ENCODE results near the gene ERBB3.
"Not testable (repeated sequence)": the region's sequence is repeated elsewhere in the genome, so short reads cannot be mapped to it uniquely, and the experiment has no call there.

The ERBB3 gene

DNA sequence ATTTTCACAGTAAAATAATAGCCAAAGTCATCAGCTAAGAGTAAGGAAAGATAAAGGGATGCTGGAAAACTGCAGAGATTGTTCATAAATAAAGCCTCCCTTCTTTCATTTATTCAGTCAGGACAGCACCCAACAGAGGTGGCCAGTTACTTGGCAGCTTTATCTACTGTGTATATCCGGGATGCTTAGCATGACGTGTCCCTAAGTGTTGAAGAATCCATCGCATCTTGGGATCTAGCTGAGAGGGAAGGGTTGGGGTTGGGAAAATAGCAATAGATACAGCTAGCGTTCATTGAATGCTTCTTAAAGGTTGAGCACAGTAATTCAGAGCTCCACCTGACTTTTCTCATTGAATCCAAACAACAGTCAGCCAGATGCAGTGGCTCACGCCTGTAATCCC is 5.6 kb upstream of the ERBB3 start:
- H3K79me2 ChIP-seq (ENCODE audit: low read length): no peaks in the 10 kb centered on the region
- H4K20me1 ChIP-seq (ENCODE audit: insufficient read depth, low read length): no peaks in the 10 kb centered on the region
- H3K36me3 ChIP-seq (replicated peaks; ENCODE audit: insufficient read depth, low read length): no peaks in the 10 kb centered on the region
- no peak overlapping the region for H3K27ac ChIP-seq (ENCODE audit: low read length)
- no peaks in the 10 kb centered on the region for H3K4me1 ChIP-seq (ENCODE audit: low read length)
- no peaks in the 10 kb centered on the region for H3K9me2 ChIP-seq (replicated peaks; ENCODE audit: insufficient read depth, low read length)
- no peaks in the 10 kb centered on the region for H3K9me3 ChIP-seq (replicated peaks; ENCODE audit: insufficient read depth, low read length)
- no peak overlapping the region for H3K4me3 ChIP-seq (ENCODE audit: low read length)
- no peak overlapping the region for H2AFZ ChIP-seq (ENCODE audit: low read length)
- no peak for DNase-seq
- H3K9ac ChIP-seq (ENCODE audit: low read length): no peak overlapping the region
- TF ChIP-seq EZH2 (optimal IDR thresholded peaks at IDR 0.05; ENCODE audit: low read depth, low read length): no peak
- no peak for TF ChIP-seq EZH2phosphoT487 (IDR thresholded peaks at IDR 0.05; ENCODE audit: low read length)
- TF ChIP-seq, protein P1, sequence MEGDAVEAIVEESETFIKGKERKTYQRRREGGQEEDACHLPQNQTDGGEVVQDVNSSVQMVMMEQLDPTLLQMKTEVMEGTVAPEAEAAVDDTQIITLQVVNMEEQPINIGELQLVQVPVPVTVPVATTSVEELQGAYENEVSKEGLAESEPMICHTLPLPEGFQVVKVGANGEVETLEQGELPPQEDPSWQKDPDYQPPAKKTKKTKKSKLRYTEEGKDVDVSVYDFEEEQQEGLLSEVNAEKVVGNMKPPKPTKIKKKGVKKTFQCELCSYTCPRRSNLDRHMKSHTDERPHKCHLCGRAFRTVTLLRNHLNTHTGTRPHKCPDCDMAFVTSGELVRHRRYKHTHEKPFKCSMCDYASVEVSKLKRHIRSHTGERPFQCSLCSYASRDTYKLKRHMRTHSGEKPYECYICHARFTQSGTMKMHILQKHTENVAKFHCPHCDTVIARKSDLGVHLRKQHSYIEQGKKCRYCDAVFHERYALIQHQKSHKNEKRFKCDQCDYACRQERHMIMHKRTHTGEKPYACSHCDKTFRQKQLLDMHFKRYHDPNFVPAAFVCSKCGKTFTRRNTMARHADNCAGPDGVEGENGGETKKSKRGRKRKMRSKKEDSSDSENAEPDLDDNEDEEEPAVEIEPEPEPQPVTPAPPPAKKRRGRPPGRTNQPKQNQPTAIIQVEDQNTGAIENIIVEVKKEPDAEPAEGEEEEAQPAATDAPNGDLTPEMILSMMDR (IDR thresholded peaks at IDR 0.05; ENCODE audit: low read length): no peak
- peaks cover 8% of the 10 kb centered on the region for H3F3A ChIP-seq (ENCODE audit: insufficient read depth, low read length)
- H3K4me2 ChIP-seq (ENCODE audit: low read depth, low read length): no peak overlapping the region
- no peaks in the 10 kb centered on the region for H3K27me3 ChIP-seq (replicated peaks; ENCODE audit: insufficient read depth, low read length)

DNA sequence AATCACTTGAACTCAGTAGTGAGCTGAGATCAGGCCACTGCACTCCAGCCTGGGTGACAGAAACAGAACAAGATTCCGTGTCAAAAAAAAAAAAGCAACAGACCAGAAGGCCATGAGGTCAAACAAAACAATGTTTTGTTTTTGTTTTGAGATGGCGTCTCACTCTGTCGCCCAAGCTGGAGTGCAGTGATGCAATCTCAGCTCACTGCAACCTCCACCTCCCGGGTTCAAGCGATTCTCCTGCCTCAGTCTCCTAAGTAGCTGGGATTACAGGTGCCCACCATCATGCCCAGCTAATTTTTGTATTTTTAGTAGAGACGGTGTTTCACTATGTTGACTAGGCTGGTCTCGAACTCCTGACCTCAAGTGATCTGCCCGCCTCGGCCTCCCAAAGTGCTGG is 2.0 kb upstream of the ERBB3 start:
- not testable (repeated sequence) for H3K4me1 ChIP-seq (ENCODE audit: low read length); H3K27ac ChIP-seq (ENCODE audit: low read length); H3K4me2 ChIP-seq (ENCODE audit: low read depth, low read length); H3F3A ChIP-seq (ENCODE audit: insufficient read depth, low read length); H2AFZ ChIP-seq (ENCODE audit: low read length); H3K36me3 ChIP-seq (replicated peaks; ENCODE audit: insufficient read depth, low read length); H3K4me3 ChIP-seq (ENCODE audit: low read length); H3K9me2 ChIP-seq (replicated peaks; ENCODE audit: insufficient read depth, low read length); H3K9me3 ChIP-seq (replicated peaks; ENCODE audit: insufficient read depth, low read length); DNase-seq; H3K79me2 ChIP-seq (ENCODE audit: low read length); H4K20me1 ChIP-seq (ENCODE audit: insufficient read depth, low read length); H3K9ac ChIP-seq (ENCODE audit: low read length)
- H3K27me3 ChIP-seq (replicated peaks; ENCODE audit: insufficient read depth, low read length): peaks cover 23% of the 10 kb centered on the region

DNA sequence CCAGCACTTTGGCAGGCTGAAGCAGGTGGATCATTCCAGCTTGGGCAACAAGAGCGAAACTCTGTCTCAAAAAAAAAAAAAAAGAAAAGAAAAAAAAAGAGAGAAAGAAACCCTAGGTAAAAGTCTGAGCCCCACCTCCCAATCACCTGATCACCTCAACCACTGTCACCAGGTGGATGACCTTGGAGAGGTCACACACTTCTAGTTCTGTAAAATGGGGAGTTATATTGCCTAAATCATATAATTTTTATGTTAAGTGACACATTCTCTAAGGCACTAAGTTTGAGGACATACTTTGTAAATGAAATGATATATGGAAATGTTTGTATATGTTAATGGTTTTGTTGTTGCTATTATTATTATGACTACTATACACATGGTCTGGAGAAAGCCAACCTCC is 1.5 kb upstream of the ERBB3 start:
- no peak overlapping the region for H3K9ac ChIP-seq (ENCODE audit: low read length)
- H3K36me3 ChIP-seq (replicated peaks; ENCODE audit: insufficient read depth, low read length): no peaks in the 10 kb centered on the region
- H3K9me2 ChIP-seq (replicated peaks; ENCODE audit: insufficient read depth, low read length): no peaks in the 10 kb centered on the region
- H3K4me1 ChIP-seq (ENCODE audit: low read length): no peaks in the 10 kb centered on the region
- H3K4me2 ChIP-seq (ENCODE audit: low read depth, low read length): peak overlapping the region; percentile 91; the same call in 1 of the 2 replicates
- no peak overlapping the region for H3K4me3 ChIP-seq (ENCODE audit: low read length)
- H3K9me3 ChIP-seq (replicated peaks; ENCODE audit: insufficient read depth, low read length): no peaks in the 10 kb centered on the region
- H3F3A ChIP-seq (ENCODE audit: insufficient read depth, low read length): peaks cover 8% of the 10 kb centered on the region
- H3K27me3 ChIP-seq (replicated peaks; ENCODE audit: insufficient read depth, low read length): peaks cover 28% of the 10 kb centered on the region
- TF ChIP-seq EZH2phosphoT487 (IDR thresholded peaks at IDR 0.05; ENCODE audit: low read length) (no peak), EZH2 (optimal IDR thresholded peaks at IDR 0.05; ENCODE audit: low read depth, low read length) (no peak)
- TF ChIP-seq, protein P1 (IDR thresholded peaks at IDR 0.05; ENCODE audit: low read length): no peak
- H3K79me2 ChIP-seq (ENCODE audit: low read length): no peaks in the 10 kb centered on the region
- DNase-seq: no peak
- no peak overlapping the region for H2AFZ ChIP-seq (ENCODE audit: low read length)
- H3K27ac ChIP-seq (ENCODE audit: low read length): no peak overlapping the region
- H4K20me1 ChIP-seq (ENCODE audit: insufficient read depth, low read length): no peaks in the 10 kb centered on the region

DNA sequence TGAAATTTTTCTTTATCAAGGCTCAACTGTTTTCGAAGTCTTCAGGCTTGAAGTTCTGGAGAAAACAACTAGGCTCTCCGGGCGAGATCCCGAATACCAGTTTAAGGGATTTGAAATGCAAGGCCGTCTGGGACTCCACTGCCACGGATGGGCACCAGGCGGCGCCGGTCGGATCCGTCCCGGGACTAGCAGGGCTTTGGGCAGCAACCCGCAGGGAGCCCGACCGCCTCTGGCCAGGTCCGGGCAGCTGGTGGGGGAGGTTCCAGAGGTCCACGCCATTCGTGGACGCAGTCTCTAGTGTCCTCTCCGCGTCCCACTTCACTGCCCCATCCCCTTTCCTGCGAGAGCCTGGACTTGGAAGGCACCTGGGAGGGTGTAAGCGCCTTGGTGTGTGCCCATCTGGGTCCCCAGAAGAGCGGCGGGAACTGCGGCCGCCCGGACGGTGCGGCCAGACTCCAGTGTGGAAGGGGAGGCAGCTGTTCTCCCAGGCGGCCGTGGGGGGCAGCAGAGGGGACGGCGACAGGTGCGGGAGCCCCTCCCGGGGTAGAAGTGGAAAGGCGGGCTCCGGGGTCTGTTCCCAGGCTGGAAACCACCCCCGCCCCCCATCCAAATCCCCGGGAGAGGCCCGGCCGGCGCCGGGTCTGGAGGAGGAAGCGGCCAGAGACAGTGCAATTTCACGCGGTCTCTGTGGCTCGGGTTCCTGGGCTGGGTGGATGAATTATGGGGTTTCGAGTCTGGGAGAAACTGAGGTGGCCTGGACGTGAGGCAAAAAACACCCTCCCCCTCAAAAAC is 838 bp upstream of the ERBB3 start:
- H3K79me2 ChIP-seq (ENCODE audit: low read length): no peaks in the 10 kb centered on the region
- H3K9me3 ChIP-seq (replicated peaks; ENCODE audit: insufficient read depth, low read length): no peaks in the 10 kb centered on the region
- peaks cover 29% of the 10 kb centered on the region for H3K27me3 ChIP-seq (replicated peaks; ENCODE audit: insufficient read depth, low read length)
- peak overlapping the region; percentile 72 for H3K4me3 ChIP-seq (ENCODE audit: low read length)
- H3F3A ChIP-seq (ENCODE audit: insufficient read depth, low read length): peaks cover 8% of the 10 kb centered on the region
- H2AFZ ChIP-seq (ENCODE audit: low read length): peak overlapping the region; percentile 95
- TF ChIP-seq EZH2phosphoT487 (IDR thresholded peaks at IDR 0.05; ENCODE audit: low read length): no peak
- TF ChIP-seq EZH2 (optimal IDR thresholded peaks at IDR 0.05; ENCODE audit: low read depth, low read length): no peak
- TF ChIP-seq, protein P1 (IDR thresholded peaks at IDR 0.05; ENCODE audit: low read length): peak; percentile 71
- DNase-seq: peak; percentile 64
- H3K9ac ChIP-seq (ENCODE audit: low read length): peak overlapping the region; percentile 37; the same call in 1 of the 2 replicates
- H3K4me2 ChIP-seq (ENCODE audit: low read depth, low read length): peak overlapping the region; percentile 91
- no peaks in the 10 kb centered on the region for H3K9me2 ChIP-seq (replicated peaks; ENCODE audit: insufficient read depth, low read length)
- no peaks in the 10 kb centered on the region for H3K36me3 ChIP-seq (replicated peaks; ENCODE audit: insufficient read depth, low read length)
- H3K4me1 ChIP-seq (ENCODE audit: low read length): no peaks in the 10 kb centered on the region
- no peak overlapping the region; the same call in 1 of the 2 replicates for H3K27ac ChIP-seq (ENCODE audit: low read length)
- H4K20me1 ChIP-seq (ENCODE audit: insufficient read depth, low read length): no peaks in the 10 kb centered on the region

All from MM.1S (cell line).